WI38 (cell line): ENCODE measurements around the gene GALR2.

Experiments
- H3K4me3 ChIP-seq: 2 replicates; pipeline ENCODE4 v1.5.1; 2011; ENCODE audit warnings: low read depth, mild to moderate bottlenecking, control low read depth, low read length
- TF ChIP-seq, protein P1 (sequence below): IDR thresholded peaks from 2 replicates; pipeline ENCODE4 v1.5.1; 2012; ENCODE audit warnings: low read depth, mild to moderate bottlenecking, control low read depth, low read length

GALR2 gene

DNA sequence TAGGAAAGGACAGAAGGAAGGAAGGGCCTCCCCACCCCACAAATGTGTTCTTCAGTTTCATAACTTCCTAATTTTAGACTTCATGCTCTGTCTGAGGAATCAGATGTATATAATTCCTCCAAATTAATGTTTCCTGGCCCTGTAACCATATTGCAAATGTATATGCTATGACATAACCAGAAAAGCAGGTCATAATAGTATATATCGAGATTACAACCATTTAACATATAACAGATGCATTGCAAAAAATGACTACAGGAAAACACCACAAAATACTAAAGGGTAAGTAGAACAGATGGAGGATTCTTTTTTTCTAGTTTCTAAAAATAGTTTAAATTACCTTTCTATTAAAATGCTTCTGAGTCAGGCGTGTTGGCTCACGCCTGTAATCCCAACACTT is 32.1 kb downstream of the GALR2 start:
- TF ChIP-seq, protein P1, sequence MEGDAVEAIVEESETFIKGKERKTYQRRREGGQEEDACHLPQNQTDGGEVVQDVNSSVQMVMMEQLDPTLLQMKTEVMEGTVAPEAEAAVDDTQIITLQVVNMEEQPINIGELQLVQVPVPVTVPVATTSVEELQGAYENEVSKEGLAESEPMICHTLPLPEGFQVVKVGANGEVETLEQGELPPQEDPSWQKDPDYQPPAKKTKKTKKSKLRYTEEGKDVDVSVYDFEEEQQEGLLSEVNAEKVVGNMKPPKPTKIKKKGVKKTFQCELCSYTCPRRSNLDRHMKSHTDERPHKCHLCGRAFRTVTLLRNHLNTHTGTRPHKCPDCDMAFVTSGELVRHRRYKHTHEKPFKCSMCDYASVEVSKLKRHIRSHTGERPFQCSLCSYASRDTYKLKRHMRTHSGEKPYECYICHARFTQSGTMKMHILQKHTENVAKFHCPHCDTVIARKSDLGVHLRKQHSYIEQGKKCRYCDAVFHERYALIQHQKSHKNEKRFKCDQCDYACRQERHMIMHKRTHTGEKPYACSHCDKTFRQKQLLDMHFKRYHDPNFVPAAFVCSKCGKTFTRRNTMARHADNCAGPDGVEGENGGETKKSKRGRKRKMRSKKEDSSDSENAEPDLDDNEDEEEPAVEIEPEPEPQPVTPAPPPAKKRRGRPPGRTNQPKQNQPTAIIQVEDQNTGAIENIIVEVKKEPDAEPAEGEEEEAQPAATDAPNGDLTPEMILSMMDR = no peak
- no peak overlapping the region for H3K4me3 ChIP-seq

DNA sequence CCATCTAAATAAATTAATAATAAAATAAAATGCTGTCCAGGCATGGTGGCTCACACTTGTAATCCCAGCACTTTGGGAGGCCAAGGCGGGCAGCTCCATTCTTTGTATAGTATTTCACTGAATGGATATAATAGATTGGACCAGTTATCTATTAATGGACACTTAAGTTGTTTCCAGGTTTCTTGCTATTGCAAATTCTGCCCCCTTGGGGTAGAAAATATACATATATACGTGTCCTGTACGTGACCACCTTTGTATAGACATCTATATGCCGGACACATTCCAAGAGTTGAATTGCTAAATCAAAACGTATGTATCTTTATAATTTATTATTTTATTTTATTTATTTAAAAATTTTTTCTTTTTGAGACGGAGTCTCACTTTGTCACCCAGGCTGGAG is 32.9 kb downstream of the GALR2 start:
- H3K4me3 ChIP-seq = no peak overlapping the region
- TF ChIP-seq, protein P1 = no peak

- TF ChIP-seq, protein P1 = no peak
- no peak overlapping the region for H3K4me3 ChIP-seq
Measured at GRCh38 chr17:76111956-76112355, 37.4 kb downstream of the GALR2 start.

GRCh38 chr17:76115138-76115754 is 40.7 kb downstream of the GALR2 start:
- no peak overlapping the region for H3K4me3 ChIP-seq
- TF ChIP-seq, protein P1 = no peak

DNA sequence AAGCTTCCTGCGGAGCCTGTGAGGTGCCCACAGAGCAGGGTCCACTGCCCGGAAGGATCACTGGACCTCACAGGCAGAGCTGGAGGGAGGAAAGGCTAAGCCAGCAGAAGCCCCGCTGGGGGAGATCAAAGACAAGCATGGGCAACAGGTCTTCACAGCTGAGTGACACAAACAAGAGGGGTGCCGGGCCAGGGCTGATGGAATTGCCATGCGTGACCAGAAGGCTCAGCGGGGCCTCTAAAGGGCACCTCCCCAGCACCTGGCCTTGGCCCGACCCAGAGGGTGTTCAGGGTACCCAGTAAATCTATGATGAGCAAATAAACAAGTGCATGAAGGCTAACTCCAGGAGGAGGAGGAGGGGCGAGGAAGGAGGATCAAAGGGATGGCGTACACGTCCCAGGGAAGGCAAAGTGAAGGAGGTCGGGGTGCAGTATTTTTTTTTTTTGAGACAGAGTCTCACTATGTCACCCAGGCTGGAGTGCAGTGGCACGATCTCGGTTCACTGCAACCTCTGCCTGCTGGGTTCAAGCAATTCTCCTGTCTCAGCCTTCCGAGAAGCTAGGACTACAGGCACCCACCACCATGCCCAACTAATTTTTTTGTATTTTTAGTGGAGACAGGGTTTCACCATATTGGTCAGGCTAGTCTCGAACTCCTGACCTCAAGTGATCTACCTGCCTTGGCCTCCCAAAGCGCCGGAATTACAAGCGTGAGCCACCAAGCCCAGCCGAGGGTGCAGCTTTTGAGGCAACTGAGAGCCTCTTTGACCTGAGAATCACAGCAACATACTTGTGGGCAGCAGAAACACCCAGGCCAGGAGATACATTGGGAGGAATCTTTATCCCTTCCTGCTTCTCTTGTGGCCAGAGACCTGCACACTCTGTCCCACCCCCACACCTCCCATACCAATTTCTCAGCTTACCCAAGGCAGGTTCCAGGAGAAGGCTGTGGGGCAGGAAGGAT is 45.1 kb downstream of the GALR2 start:
- H3K4me3 ChIP-seq = no peak overlapping the region

DNA sequence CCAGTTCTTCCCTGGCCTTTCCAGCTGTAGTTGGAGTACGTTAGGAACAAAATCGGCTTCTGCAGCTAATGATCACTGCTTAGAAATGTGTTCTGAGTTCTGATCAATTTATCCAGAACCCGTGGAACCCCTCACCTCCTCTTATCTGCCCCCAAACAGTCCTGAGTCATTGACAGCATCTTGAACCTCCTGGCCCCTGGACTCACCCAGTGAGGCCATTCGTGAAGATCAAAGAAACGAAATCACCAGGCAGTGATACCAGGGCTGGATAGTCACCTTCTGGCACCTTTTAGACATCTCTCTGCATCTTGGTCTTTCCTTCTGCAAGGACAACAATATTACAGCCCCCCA is 46.1 kb downstream of the GALR2 start:
- no peak overlapping the region for H3K4me3 ChIP-seq
- TF ChIP-seq, protein P1 = no peak

More for the DNA sequence above, 45.1 kb downstream of the GALR2 start:
- TF ChIP-seq, protein P1 = no peak

GRCh38 chr17:76121932-76122430 is 47.4 kb downstream of the GALR2 start:
- TF ChIP-seq, protein P1 = no peak
- H3K4me3 ChIP-seq = no peak overlapping the region
